Small intestine (tissue), 7 donors: Measurements from ENCODE around the gene ELMO3. TPM values are rescaled to one million over a fixed set of nuclear protein-coding genes. Genes with fewer than 3 reads are reported as not detected.
A peak's percentile ranks its signal among the peaks of the same experiment; 100 is the strongest.

Source experiments
- DNase-seq, 2 donors: peaks; one replicate each; pipeline versions ENCODE4 v3.0.0 to v3.0.0-alpha.2; 2013
- FAIRE-seq: peaks from 2 replicates; lab custom pipeline; 2012; peaks lifted over from hg19 to GRCh38; lab: Jason Lieb, UNC
- H3K27ac ChIP-seq, 3 donors: one replicate each; pipeline ENCODE4 v1.5.1; 2013; ENCODE audit warnings: low read length in 2 of 3, mild to moderate bottlenecking in 2 of 3, control low read depth in 1 of 3, inconsistent platforms in 1 of 3, low read depth in 1 of 3, moderate library complexity in 1 of 3
- H3K27me3 ChIP-seq, 3 donors: one replicate each; pipeline ENCODE4 v1.6.1; 2013; ENCODE audit warnings: low read length in 3 of 3, inconsistent platforms in 1 of 3; ENCODE audit not compliant: control insufficient read depth in 3 of 3, insufficient read depth in 3 of 3
- H3K36me3 ChIP-seq, 3 donors: one replicate each; pipeline ENCODE4 v1.6.1; 2013; ENCODE audit warnings: low read length in 3 of 3, inconsistent platforms in 1 of 3, low read depth in 1 of 3, mild to moderate bottlenecking in 1 of 3, moderate library complexity in 1 of 3; ENCODE audit not compliant: control insufficient read depth in 3 of 3, insufficient read depth in 2 of 3
- H3K4me1 ChIP-seq, 3 donors: one replicate each; pipeline ENCODE4 v1.6.1; 2013; ENCODE audit warnings: low read length in 2 of 3, inconsistent platforms in 1 of 3, low read depth in 1 of 3, mild to moderate bottlenecking in 1 of 3, moderate library complexity in 1 of 3; ENCODE audit not compliant: control insufficient read depth in 3 of 3, insufficient read depth in 2 of 3
- H3K4me3 ChIP-seq, 3 donors: one replicate each; pipeline ENCODE4 v1.5.1; 2013; ENCODE audit warnings: low read length in 3 of 3, control low read depth in 1 of 3, inconsistent platforms in 1 of 3, low read depth in 1 of 3, mild to moderate bottlenecking in 1 of 3, moderate library complexity in 1 of 3
- H3K9me3 ChIP-seq, 2 donors: one replicate each; pipeline ENCODE4 v1.6.1; 2013; ENCODE audit warnings: low read depth in 1 of 2, low read length in 1 of 2; ENCODE audit not compliant: control insufficient read depth in 2 of 2, insufficient read depth in 1 of 2
- WGBS, 3 donors: extraction: QIAGEN DNeasy Blood & Tissue Kit; methylation state at CpG; one replicate each; pipeline ENCODE4 v1.1.7; 2013; 5-methylcytosine and 5-hydroxymethylcytosine counted together
- polyA plus RNA-seq, 4 donors: library from polyadenylated mRNA; stranded (reverse) in 3 of 4; unstranded in 1 of 4; fragments of 200-250 nt in 3 of 4; fragments of 120-200 nt in 1 of 4; gene quantifications; one replicate each; pipeline versions ENCODE4 v1.2.1 to v1.2.3, GENCODE V29; 2013
- donor health status: healthy with polysubstance abuse.
- donor health status: control.
- donor health status: control.
- donor health status: Bipolar disorder and iron deficiency.
- donor health status: healthy.

ELMO3 gene
- polyA plus RNA-seq, 4 donors: 36.3 to 101 (median 67.4) TPM

DNA sequence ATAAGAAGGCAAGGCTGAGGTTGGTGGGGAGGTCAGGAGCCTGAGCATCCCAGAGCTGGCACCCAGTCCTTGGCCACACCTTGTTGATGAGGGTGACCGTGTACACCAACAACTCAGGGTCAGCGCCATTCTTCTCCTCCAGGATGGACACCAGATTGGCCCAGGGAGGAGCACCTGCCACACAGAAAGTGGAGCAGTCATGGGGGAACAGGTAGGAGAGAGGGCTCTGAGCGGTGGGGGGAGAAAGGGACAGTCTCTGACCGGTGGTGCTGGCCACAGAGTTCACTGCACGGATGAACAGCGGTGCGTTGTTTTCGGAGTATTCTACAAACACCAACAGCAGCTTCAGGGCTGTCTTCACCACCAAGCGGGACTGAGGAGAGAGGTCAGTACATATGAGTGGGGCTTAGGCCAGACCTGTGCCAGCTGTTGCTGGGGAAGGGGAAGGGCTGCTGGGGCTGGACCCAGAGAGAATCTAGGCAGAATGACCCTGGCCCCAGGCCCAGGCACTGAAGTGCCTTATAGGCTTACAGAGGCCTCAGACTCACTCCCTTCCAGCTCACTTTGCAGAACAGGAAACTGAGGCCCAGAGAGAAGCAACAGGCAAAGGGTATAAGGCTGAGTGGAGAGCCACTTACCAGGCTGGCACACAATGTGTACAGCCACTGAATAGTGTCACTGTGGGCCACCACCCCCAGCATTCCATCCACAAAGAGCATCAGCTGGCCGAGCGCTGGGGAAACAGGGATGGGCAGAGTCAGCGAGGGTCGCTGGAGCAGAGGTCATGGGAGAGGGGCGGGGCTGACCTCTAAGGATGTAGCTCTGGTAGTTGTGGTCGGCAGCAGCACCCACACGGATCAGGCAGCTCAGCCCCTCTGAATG lies 38.7 kb downstream of the ELMO3 start:
- DNase-seq: no peak
- H3K36me3 ChIP-seq: peaks cover 8 to 72% (median 12%) of the 10 kb centered on the region in 3 donors
- no peaks in the 10 kb centered on the region for H3K27me3 ChIP-seq
- 82 to 85% (median 83%) methylated on average over 16 of the region's 16 CpGs for WGBS, 3 donors
- no peak overlapping the region for H3K27ac ChIP-seq
- no peak overlapping the region for H3K4me3 ChIP-seq
- FAIRE-seq: no peak
- no peaks in the 10 kb centered on the region for H3K9me3 ChIP-seq
- peaks cover 0 to 19% (median 2%) of the 10 kb centered on the region in 3 donors for H3K4me1 ChIP-seq

DNA sequence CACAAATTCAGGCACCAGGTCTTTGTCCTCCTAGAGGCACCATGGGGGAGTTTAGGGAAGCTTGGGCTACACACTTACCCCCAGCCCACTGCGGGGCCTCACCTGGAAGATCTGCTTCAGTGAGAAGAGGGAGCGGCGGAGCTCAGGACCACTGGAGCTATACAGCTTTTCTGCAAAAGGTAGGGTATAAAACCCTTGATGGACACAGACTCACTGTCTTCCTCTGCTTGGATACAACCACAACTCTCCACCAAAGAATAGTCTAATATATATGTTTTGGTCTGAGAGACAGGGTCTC lies 39.3 kb downstream of the ELMO3 start:
- no peak overlapping the region for H3K27ac ChIP-seq
- H3K4me1 ChIP-seq: peaks cover 0 to 19% (median 2%) of the 10 kb centered on the region in 3 donors
- DNase-seq (no peak), FAIRE-seq (no peak)
- H3K27me3 ChIP-seq: no peaks in the 10 kb centered on the region
- H3K4me3 ChIP-seq: no peak overlapping the region
- 98 to 100% (median 98%) methylated on average over 3 of the region's 3 CpGs for WGBS, 3 donors
- peaks cover 8 to 71% (median 12%) of the 10 kb centered on the region in 3 donors for H3K36me3 ChIP-seq
- H3K9me3 ChIP-seq: no peaks in the 10 kb centered on the region

DNA sequence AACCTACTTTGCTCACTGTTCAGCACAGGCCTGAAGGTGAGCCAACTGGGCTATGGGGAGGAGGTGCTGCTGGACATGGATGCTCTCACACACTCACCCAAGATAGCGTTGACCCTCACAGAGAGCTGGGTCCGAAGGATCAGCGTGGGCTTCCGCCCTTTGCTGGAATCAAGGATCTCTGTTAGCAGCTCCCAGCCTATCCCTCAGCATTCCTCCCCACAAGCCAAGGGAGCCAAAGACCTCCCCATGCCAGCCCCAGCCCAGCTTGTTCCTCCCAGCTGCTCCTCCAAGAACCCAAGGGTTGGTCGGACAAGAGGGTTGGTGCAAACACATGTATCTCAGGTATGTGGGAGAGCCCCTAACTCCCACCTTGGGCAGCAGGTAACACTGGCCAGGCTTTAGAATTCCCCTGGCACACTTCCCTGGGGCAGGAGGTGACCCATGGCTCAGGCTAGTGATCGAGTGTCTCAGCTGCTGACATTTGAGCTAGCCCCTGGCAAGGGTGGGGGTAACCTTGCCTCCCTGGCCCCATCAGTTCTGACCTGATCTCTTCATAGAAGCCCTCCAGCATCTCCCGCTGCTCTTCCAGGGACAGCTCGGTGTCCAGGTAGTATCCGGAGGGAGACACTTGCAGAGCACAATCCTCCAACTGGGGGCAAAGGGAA lies 40.0 kb downstream of the ELMO3 start:
- Histone ChIP-seq H3K36me3 (peaks cover 8 to 72% (median 12%) of the 10 kb centered on the region in 3 donors), H3K27me3 (no peaks in the 10 kb centered on the region), H3K27ac (no peak overlapping the region), H3K4me1 (peaks cover 2 to 19% (median 2%) of the 10 kb centered on the region in 3 donors), H3K9me3 (no peaks in the 10 kb centered on the region), H3K4me3 (no peak overlapping the region)
- WGBS, 3 donors: 93 to 94% (median 93%) methylated on average over 9 of the region's 9 CpGs
- no peak for FAIRE-seq
- no peak for DNase-seq

DNA sequence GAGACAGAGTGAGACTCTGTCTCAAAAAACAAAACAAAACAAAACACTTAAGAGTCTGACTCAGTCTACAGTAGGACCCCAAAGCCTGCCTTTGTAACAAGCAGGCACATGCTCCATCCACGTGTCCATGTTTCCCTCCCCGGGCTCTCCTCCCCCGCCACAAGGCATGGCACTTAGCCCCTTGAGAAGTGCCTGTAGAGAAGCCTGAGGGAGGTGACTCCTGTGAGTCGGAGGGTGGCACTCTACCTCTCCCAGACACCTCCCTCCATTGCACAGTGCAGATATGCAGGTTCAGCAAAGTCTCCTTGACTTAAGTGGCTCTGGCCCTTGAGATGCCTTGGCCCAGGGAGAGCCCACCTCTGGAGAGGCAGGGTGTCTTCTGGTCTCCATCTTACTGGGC lies 41.6 kb downstream of the ELMO3 start:
- peaks cover 8 to 57% (median 12%) of the 10 kb centered on the region in 3 donors for H3K36me3 ChIP-seq
- WGBS, 3 donors: 68 to 75% (median 68%) methylated on average over 4 of the region's 4 CpGs
- DNase-seq (no peak), FAIRE-seq (no peak)
- no peak overlapping the region for H3K4me3 ChIP-seq
- H3K9me3 ChIP-seq: no peaks in the 10 kb centered on the region
- H3K4me1 ChIP-seq: peaks cover 2 to 19% (median 5%) of the 10 kb centered on the region in 3 donors
- H3K27ac ChIP-seq: peak overlapping the region in 2 of 3 donors; percentile 11 to 53
- no peaks in the 10 kb centered on the region for H3K27me3 ChIP-seq

DNA sequence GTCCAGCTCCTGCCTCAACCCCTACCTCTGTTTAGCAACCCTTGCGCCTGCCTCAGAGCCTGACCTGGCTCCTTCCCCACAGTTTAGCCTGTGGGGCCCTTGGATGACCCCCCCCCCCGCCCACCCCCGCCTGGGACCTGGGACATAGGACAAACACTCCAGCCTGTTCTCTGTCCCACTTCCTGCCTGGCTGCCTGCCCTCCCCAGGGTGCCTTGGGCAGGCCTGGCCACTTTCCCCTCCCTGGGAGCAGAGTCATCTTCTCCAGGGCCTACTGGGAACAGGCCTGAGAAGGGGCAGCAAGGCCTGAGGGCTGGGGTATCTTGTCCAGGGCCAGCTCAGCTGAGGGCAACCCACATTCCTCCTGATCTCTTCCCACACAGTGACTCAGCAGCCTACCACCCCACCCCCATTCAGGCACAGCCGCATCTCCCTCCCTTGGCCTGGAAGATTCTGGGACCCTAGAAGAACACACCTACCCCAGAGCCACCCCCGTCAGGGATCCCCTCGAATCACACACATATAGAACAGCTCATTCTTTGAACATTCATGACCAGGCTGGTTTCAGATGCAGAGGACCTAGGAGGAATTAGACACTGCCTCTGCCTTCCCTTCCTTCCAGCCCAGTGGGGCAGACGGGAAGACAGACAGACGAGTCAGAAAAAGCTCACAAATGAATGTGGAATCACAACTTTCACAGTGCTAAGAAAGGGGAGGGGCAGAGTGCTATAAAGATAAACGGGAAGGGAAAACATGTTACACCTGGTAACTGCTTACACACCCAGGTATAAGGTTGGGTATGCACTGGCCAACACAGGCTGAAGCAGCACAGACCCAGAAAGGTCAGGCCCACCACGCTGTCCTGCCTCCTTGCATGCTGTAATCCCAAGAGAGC lies 42.3 kb downstream of the ELMO3 start:
- FAIRE-seq (no peak), DNase-seq (peak; percentile 60 to 67)
- peaks cover 2 to 24% (median 5%) of the 10 kb centered on the region in 3 donors for H3K4me1 ChIP-seq
- H3K27me3 ChIP-seq: no peaks in the 10 kb centered on the region
- H3K36me3 ChIP-seq: peaks cover 6 to 49% (median 12%) of the 10 kb centered on the region in 3 donors
- H3K4me3 ChIP-seq: no peak overlapping the region
- peak overlapping the region; percentile 5 to 72 (median 40) for H3K27ac ChIP-seq
- no peaks in the 10 kb centered on the region for H3K9me3 ChIP-seq
- WGBS, 3 donors: 16 to 49% (median 26%) methylated on average over 9 to 10 of the region's 10 CpGs

DNA sequence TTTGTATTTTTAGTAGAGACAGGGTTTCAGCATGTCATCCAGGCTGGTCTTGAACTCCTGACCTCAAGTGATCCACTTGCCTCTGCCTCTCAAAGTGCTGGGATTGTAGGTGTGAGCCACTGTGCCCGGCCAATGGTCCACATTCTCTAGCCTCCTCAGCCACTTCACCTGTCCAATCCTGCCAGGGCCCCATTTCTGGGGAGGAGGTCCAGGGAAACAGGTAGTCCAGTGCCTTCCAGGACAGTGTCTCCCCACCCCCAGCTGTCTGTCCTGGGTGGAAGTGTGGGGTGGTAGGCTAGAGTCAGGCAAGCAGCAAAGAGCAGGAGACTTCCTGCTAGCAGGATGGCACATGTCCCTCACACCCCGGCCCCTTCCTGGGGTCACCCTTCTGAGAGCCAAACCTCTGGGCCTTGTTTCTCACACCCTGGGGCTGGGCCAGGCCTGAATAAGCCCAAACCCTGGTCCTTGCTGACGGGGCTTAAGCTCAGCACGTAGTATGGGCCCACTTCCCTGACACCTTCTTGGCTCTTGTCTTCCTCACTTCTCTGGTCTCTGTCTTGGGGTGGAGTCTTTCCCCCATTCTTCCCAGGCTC lies 43.3 kb downstream of the ELMO3 start:
- Histone ChIP-seq H3K27me3 (no peaks in the 10 kb centered on the region), H3K4me3 (no peak overlapping the region), H3K4me1 (peaks cover 2 to 24% (median 5%) of the 10 kb centered on the region in 3 donors), H3K36me3 (peaks cover 1 to 40% (median 10%) of the 10 kb centered on the region in 3 donors), H3K9me3 (no peaks in the 10 kb centered on the region), H3K27ac (peak overlapping the region in 2 of 3 donors; percentile 39 to 72)
- FAIRE-seq (no peak), DNase-seq (no peak)
- 86 to 89% (median 89%) methylated on average over 4 of the region's 4 CpGs for WGBS, 3 donors

DNA sequence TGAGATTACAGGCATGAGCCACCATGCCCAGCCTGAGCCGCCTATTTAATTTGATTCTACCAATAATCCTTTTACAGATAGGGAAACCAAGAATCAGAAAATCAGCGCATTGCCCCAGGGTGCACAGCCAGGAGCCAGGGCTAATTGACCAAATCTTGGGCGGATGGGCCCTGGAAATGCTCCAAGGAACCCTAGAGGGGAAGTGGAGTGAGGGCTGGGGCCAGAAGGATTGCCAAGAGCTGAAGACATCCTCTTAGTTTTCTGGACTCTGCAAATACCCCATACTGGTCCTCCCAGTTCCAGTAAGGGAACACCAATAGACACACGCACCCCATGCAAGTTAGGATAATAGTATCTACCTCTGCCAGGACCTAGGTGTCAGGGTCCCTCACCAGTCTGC lies 44.5 kb downstream of the ELMO3 start:
- DNase-seq (no peak), FAIRE-seq (no peak)
- H3K9me3 ChIP-seq: no peaks in the 10 kb centered on the region
- H3K4me1 ChIP-seq: peaks cover 2 to 33% (median 5%) of the 10 kb centered on the region in 3 donors
- peaks cover 0 to 8% (median 0%) of the 10 kb centered on the region in 3 donors for H3K27me3 ChIP-seq
- H3K27ac ChIP-seq: peak overlapping the region in 1 of 3 donors; percentile 86
- peaks cover 0 to 28% (median 4%) of the 10 kb centered on the region in 3 donors for H3K36me3 ChIP-seq
- 76 to 83% (median 79%) methylated on average over 4 of the region's 4 CpGs for WGBS, 3 donors
- H3K4me3 ChIP-seq: no peak overlapping the region
